ENCODE measurements around the gene SLA2.

SLA2 gene

DNA sequence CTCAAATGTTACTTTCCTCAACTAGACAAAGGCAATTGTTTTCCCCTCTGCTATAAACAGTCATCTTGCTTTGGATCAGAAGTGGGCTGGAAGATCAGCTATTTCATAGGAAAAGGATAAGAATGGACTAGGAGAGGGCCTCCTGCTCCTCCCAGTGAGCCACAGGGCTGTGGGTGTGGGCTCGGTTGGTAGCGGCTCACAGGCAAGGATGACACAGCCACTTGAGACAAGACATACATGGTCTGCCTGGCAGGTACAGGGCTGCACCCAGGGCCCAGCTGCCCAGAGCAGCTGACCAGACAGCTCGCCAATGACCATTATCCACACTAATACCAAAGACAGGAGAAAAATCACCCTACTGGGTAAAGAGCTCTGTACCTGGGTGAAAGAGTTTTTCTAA is 9.0 kb upstream of the SLA2 start:
- Histone ChIP-seq H3K36me3 (ENCODE audit: insufficient read depth, low read length) (no peaks in the 10 kb centered on the region), H3K4me3 (no peak overlapping the region), H3K9me3 (ENCODE audit: low read depth, low read length) (no peaks in the 10 kb centered on the region), H3K9ac (ENCODE audit: insufficient read length) (no peak overlapping the region), H3K27ac (no peak overlapping the region)
- no peak for TF ChIP-seq FOXP2 (optimal IDR thresholded peaks at IDR 0.05; ENCODE audit: control extremely low read depth, extremely low read length, insufficient read depth)
- no peak for TF ChIP-seq EZH2 (IDR thresholded peaks at IDR 0.05)
- TF ChIP-seq POLR2AphosphoS5 (IDR thresholded peaks at IDR 0.05; ENCODE audit: borderline replicate concordance, low read depth, low read length), result no peak
- DNase-seq (ENCODE audit: low read depth, low spot score), result no peak

- Histone ChIP-seq H3K36me3 (ENCODE audit: insufficient read depth, low read length) (no peaks in the 10 kb centered on the region), H3K4me3 (no peak overlapping the region), H3K27ac (no peak overlapping the region), H3K9ac (ENCODE audit: insufficient read length) (no peak overlapping the region), H3K9me3 (ENCODE audit: low read depth, low read length) (no peaks in the 10 kb centered on the region)
- TF ChIP-seq EZH2 (IDR thresholded peaks at IDR 0.05) (no peak), POLR2AphosphoS5 (IDR thresholded peaks at IDR 0.05; ENCODE audit: borderline replicate concordance, low read depth, low read length) (no peak), FOXP2 (optimal IDR thresholded peaks at IDR 0.05; ENCODE audit: control extremely low read depth, extremely low read length, insufficient read depth) (no peak)
- DNase-seq (ENCODE audit: low read depth, low spot score), result no peak
These were observed 8.5 kb upstream of the SLA2 start for GRCh38 chr20:36654506-36654905.

DNA sequence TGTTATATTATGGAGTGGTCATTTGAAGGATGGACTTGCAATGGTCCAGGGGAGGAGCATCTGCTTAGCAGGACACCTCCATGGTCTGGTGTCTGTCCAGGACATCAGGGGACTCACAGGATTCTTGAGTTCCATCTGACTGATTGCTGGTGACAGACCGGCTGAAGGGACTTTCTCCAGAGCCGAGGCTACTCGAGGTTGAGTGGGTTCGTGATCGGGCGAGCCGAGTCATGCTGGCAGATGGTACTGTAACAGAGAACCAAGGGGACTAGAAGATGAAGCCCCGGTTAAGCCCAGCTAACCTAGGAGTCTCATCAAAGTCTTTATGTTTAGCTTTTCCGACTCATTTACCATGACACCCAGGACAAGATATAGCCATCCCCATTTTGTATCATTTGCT is 7.5 kb upstream of the SLA2 start:
- H3K36me3 ChIP-seq (ENCODE audit: insufficient read depth, low read length), result no peaks in the 10 kb centered on the region
- no peak overlapping the region for H3K27ac ChIP-seq
- no peak overlapping the region for H3K9ac ChIP-seq (ENCODE audit: insufficient read length)
- no peak overlapping the region for H3K4me3 ChIP-seq
- TF ChIP-seq POLR2AphosphoS5 (IDR thresholded peaks at IDR 0.05; ENCODE audit: borderline replicate concordance, low read depth, low read length) (no peak), EZH2 (IDR thresholded peaks at IDR 0.05) (no peak), FOXP2 (optimal IDR thresholded peaks at IDR 0.05; ENCODE audit: control extremely low read depth, extremely low read length, insufficient read depth) (no peak)
- H3K9me3 ChIP-seq (ENCODE audit: low read depth, low read length), result no peaks in the 10 kb centered on the region
- DNase-seq (ENCODE audit: low read depth, low spot score), result no peak

GRCh38 chr20:36647196-36648121 is 1.5 kb upstream of the SLA2 start:
- Histone ChIP-seq H3K9me3 (ENCODE audit: low read depth, low read length) (no peaks in the 10 kb centered on the region), H3K36me3 (ENCODE audit: insufficient read depth, low read length) (no peaks in the 10 kb centered on the region), H3K27ac (no peak overlapping the region), H3K9ac (ENCODE audit: insufficient read length) (no peak overlapping the region), H3K4me3 (no peak overlapping the region)
- DNase-seq (ENCODE audit: low read depth, low spot score), result no peak
- TF ChIP-seq POLR2AphosphoS5 (IDR thresholded peaks at IDR 0.05; ENCODE audit: borderline replicate concordance, low read depth, low read length), result no peak

DNA sequence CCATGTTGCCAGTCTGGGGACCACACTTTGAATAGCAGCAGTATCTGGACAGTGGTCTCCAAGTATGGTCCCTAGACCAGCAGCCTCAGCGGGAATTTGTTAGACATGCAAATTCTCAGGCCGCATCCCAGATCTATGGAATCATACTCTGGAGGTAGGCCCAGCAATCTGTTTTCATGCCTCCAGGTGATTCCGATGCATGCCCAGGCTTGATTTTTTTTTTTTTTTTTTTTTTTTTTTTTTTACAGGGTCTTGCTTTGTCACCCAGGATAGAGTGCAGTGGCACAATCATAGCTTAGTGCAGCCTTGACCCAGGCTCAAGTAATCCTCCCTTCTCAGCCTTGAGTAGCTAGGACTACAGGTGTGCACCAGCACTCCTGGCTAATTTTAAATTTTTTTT is 682 bp upstream of the SLA2 start:
- Histone ChIP-seq H3K9me3 (ENCODE audit: low read depth, low read length) (no peaks in the 10 kb centered on the region), H3K4me3 (no peak overlapping the region), H3K27ac (no peak overlapping the region), H3K36me3 (ENCODE audit: insufficient read depth, low read length) (no peaks in the 10 kb centered on the region), H3K9ac (ENCODE audit: insufficient read length) (no peak overlapping the region)
- DNase-seq (ENCODE audit: low read depth, low spot score), result no peak
- TF ChIP-seq POLR2AphosphoS5 (IDR thresholded peaks at IDR 0.05; ENCODE audit: borderline replicate concordance, low read depth, low read length), result no peak
- no peak for TF ChIP-seq FOXP2 (optimal IDR thresholded peaks at IDR 0.05; ENCODE audit: control extremely low read depth, extremely low read length, insufficient read depth)
- TF ChIP-seq EZH2 (IDR thresholded peaks at IDR 0.05), result no peak

- Histone ChIP-seq H3K4me3 (no peak overlapping the region), H3K9ac (ENCODE audit: insufficient read length) (no peak overlapping the region), H3K27ac (no peak overlapping the region), H3K36me3 (ENCODE audit: insufficient read depth, low read length) (no peaks in the 10 kb centered on the region), H3K9me3 (ENCODE audit: low read depth, low read length) (no peaks in the 10 kb centered on the region)
- TF ChIP-seq POLR2AphosphoS5 (IDR thresholded peaks at IDR 0.05; ENCODE audit: borderline replicate concordance, low read depth, low read length) (no peak), EZH2 (IDR thresholded peaks at IDR 0.05) (no peak), FOXP2 (optimal IDR thresholded peaks at IDR 0.05; ENCODE audit: control extremely low read depth, extremely low read length, insufficient read depth) (no peak)
- no peak for DNase-seq (ENCODE audit: low read depth, low spot score)
These were observed 643 bp downstream of the SLA2 start for GRCh38 chr20:36645353-36645752.

GRCh38 chr20:36644706-36645095 is 1.3 kb downstream of the SLA2 start:
- TF ChIP-seq EZH2 (IDR thresholded peaks at IDR 0.05), result no peak
- no peak for TF ChIP-seq POLR2AphosphoS5 (IDR thresholded peaks at IDR 0.05; ENCODE audit: borderline replicate concordance, low read depth, low read length)
- TF ChIP-seq FOXP2 (optimal IDR thresholded peaks at IDR 0.05; ENCODE audit: control extremely low read depth, extremely low read length, insufficient read depth), result no peak
- no peak overlapping the region for H3K4me3 ChIP-seq
- H3K27ac ChIP-seq, result no peak overlapping the region

DNA sequence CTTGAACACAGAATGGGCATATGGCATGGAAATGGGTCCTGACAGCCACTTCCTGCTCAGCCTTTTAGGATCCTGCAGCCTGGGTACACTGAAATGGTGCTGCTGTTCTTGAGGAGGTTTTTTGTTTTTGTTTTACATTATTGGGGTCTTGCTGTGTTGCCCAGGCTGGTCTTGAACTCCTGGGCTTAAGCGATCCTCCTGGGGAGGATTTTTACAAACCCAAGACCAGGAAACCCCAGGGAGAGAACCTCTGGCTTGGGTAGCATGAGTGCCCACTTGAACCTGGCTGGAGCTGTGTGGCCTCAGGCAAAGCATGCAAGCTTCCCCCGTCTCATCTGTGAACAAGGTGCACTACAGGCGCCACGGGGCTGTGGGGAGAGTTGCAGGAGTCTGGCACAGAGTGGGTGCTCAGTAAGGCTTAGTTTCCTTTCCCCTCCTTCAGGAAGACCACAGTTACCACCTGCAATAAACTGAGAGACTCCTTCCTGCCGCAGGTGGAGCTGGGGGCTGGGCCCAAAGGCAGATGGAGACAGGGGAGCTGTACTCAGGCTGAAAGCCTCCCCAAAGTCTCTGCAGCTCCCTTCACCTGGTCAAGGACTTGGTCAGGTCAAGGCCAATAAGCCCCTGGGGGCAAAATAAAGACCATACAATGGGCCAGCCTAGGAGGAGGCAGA is 1.8 kb downstream of the SLA2 start:
- no peaks in the 10 kb centered on the region for H3K9me3 ChIP-seq (ENCODE audit: low read depth, low read length)
- no peak overlapping the region for H3K27ac ChIP-seq
- no peak overlapping the region for H3K4me3 ChIP-seq
- H3K9ac ChIP-seq (ENCODE audit: insufficient read length), result no peak overlapping the region
- no peaks in the 10 kb centered on the region for H3K36me3 ChIP-seq (ENCODE audit: insufficient read depth, low read length)
- TF ChIP-seq POLR2AphosphoS5 (IDR thresholded peaks at IDR 0.05; ENCODE audit: borderline replicate concordance, low read depth, low read length) (no peak), EZH2 (IDR thresholded peaks at IDR 0.05) (no peak)
- no peak for DNase-seq (ENCODE audit: low read depth, low spot score)

More at GRCh38 chr20:36644706-36645095, 1.3 kb downstream of the SLA2 start:
- DNase-seq (ENCODE audit: low read depth, low spot score), result no peak
- Histone ChIP-seq H3K9ac (ENCODE audit: insufficient read length) (no peak overlapping the region), H3K9me3 (ENCODE audit: low read depth, low read length) (no peaks in the 10 kb centered on the region), H3K36me3 (ENCODE audit: insufficient read depth, low read length) (no peaks in the 10 kb centered on the region)
